Stimulated activated CD4-positive, alpha-beta T cell treated with anti-CD3 and anti-CD28 coated beads, TNF-alpha, amount 100 ng/mL, for 1 hour (primary cell): ENCODE data around the gene TOX2.

Experiments used
- DNase-seq, 3 donors: peaks; one replicate each; pipeline ENCODE4 v3.0.0-alpha.2; 2020; ENCODE audit warnings: low read depth in 3 of 3, low spot score in 1 of 3

Gene TOX2

GRCh38 chr20:43999848-44000247 is 85.2 kb downstream of the TOX2 start:
- no peak for DNase-seq

GRCh38 chr20:44001667-44002596 is 87.3 kb downstream of the TOX2 start:
- no peak for DNase-seq

GRCh38 chr20:44002861-44003260 is 88.2 kb downstream of the TOX2 start:
- DNase-seq = no peak

GRCh38 chr20:44003609-44004008 is 89.0 kb downstream of the TOX2 start:
- no peak for DNase-seq

- DNase-seq = no peak
Observed at GRCh38 chr20:44004306-44004915, 89.8 kb downstream of the TOX2 start.

- no peak for DNase-seq
Observed at GRCh38 chr20:44005661-44006060, 91.0 kb downstream of the TOX2 start.

- no peak for DNase-seq
Observed at GRCh38 chr20:44006126-44006525, 91.5 kb downstream of the TOX2 start.

- DNase-seq = no peak
Observed at GRCh38 chr20:44006578-44006977, 91.9 kb downstream of the TOX2 start.

GRCh38 chr20:44008806-44009678 is 94.4 kb downstream of the TOX2 start:
- no peak for DNase-seq

- no peak for DNase-seq
Observed at GRCh38 chr20:44009679-44009992, 95.0 kb downstream of the TOX2 start.

- DNase-seq = no peak
Observed at GRCh38 chr20:44010162-44010704, 95.6 kb downstream of the TOX2 start.

- DNase-seq = no peak
Observed at GRCh38 chr20:44011251-44011940, 96.7 kb downstream of the TOX2 start.

- no peak for DNase-seq
Observed at GRCh38 chr20:44012466-44013226, 98.0 kb downstream of the TOX2 start.

- DNase-seq = no peak
Observed at GRCh38 chr20:44014807-44015732, 100.4 kb downstream of the TOX2 start.

- DNase-seq = no peak
Observed at GRCh38 chr20:44015733-44016103, 101.1 kb downstream of the TOX2 start.

- DNase-seq = no peak
Observed at GRCh38 chr20:44016525-44016924, 101.9 kb downstream of the TOX2 start.

GRCh38 chr20:44017211-44017610 is 102.6 kb downstream of the TOX2 start:
- DNase-seq = no peak

- no peak for DNase-seq
Observed at GRCh38 chr20:44017905-44018258, 103.2 kb downstream of the TOX2 start.

- no peak for DNase-seq
Observed at GRCh38 chr20:44018259-44018941, 103.7 kb downstream of the TOX2 start.
